Fibroblast of mammary gland (primary cell): ENCODE results near the gene DCAF5.

Experiments
- DNase-seq: peaks from one replicate; pipeline ENCODE4 v3.0.0-alpha.2; 2010; ENCODE audit warnings: low read depth
- H3K4me3 ChIP-seq: 2 replicates; pipeline ENCODE4 v1.5.1; 2011; ENCODE audit warnings: low read depth, mild to moderate bottlenecking, low read length, moderate library complexity; ENCODE audit not compliant: control insufficient read depth
- CTCF ChIP-seq: conservative IDR thresholded peaks from 2 replicates; pipeline ENCODE4 v1.5.1; 2011; ENCODE audit warnings: low read depth, low read length, inconsistent platforms; ENCODE audit not compliant: control insufficient read depth, insufficient read depth

Gene DCAF5

GRCh38 chr14:69040353-69040752 lies 112.6 kb downstream of the DCAF5 start:
- no peak overlapping the region for H3K4me3 ChIP-seq
- no peak for DNase-seq
- no peak for TF ChIP-seq CTCF

- no peak overlapping the region for H3K4me3 ChIP-seq
- TF ChIP-seq CTCF: no peak
- peak; percentile 61 for DNase-seq
These were observed 113.7 kb downstream of the DCAF5 start for GRCh38 chr14:69039288-69039628.

GRCh38 chr14:69038455-69039287 lies 114.2 kb downstream of the DCAF5 start:
- peak; percentile 95 for DNase-seq
- no peak overlapping the region for H3K4me3 ChIP-seq
- TF ChIP-seq CTCF: no peak

GRCh38 chr14:69037790-69038454 lies 115.0 kb downstream of the DCAF5 start:
- no peak overlapping the region for H3K4me3 ChIP-seq
- DNase-seq: peak; percentile 70
- no peak for TF ChIP-seq CTCF

- no peak overlapping the region for H3K4me3 ChIP-seq
- TF ChIP-seq CTCF: no peak
- no peak for DNase-seq
These were observed 116.0 kb downstream of the DCAF5 start for GRCh38 chr14:69036757-69037506.

GRCh38 chr14:69034612-69035262 lies 118.2 kb downstream of the DCAF5 start:
- no peak for DNase-seq
- no peak for TF ChIP-seq CTCF

More at GRCh38 chr14:69034612-69035262, 118.2 kb downstream of the DCAF5 start:
- H3K4me3 ChIP-seq: no peak overlapping the region
